Activated naive CD8-positive, alpha-beta T cell treated with anti-CD3 and anti-CD28 coated beads for 36 hours (primary cell): ENCODE data around the gene PRR16. TPM values are rescaled to one million over a fixed set of nuclear protein-coding genes. Genes with fewer than 3 reads are reported as not detected.
"Not testable (repeated sequence)": the region's sequence is repeated elsewhere in the genome, so short reads cannot be mapped to it uniquely, and the experiment has no call there.

Source experiments
- DNase-seq: peaks from one replicate; pipeline ENCODE4 v3.0.0; 2021
- H3K27ac Mint-ChIP-seq: one replicate; pipeline ENCODE4 v1.8.0; 2022; ENCODE audit warnings: mild to moderate bottlenecking, moderate library complexity, mixed read lengths
- H3K27me3 Mint-ChIP-seq: one replicate; pipeline ENCODE4 v1.8.0; 2022; ENCODE audit warnings: mild to moderate bottlenecking, mixed read lengths
- H3K36me3 Mint-ChIP-seq: one replicate; pipeline ENCODE4 v1.8.0; 2021; ENCODE audit warnings: mild to moderate bottlenecking, mixed read lengths
- H3K4me1 Mint-ChIP-seq: one replicate; pipeline ENCODE4 v1.8.0; 2021; ENCODE audit warnings: mixed read lengths
- H3K4me3 Mint-ChIP-seq: one replicate; pipeline ENCODE4 v1.8.0; 2022; ENCODE audit warnings: mild to moderate bottlenecking, moderate library complexity, mixed read lengths
- H3K9me3 Mint-ChIP-seq: one replicate; pipeline ENCODE4 v1.8.0; 2022; ENCODE audit warnings: mixed read lengths
- total RNA-seq, 2 experiments: library from RNA; stranded (reverse); gene quantifications; one replicate each; pipeline ENCODE4 v1.2.3, GENCODE V29; 2021

PRR16 gene
- total RNA-seq, 2 experiments from 2014 or later, result not detected

- no peaks in the 10 kb centered on the region for H3K27me3 Mint-ChIP-seq
- no peak overlapping the region for H3K27ac Mint-ChIP-seq
- H3K36me3 Mint-ChIP-seq, result no peaks in the 10 kb centered on the region
- no peak overlapping the region for H3K4me3 Mint-ChIP-seq
- no peaks in the 10 kb centered on the region for H3K9me3 Mint-ChIP-seq
- no peaks in the 10 kb centered on the region for H3K4me1 Mint-ChIP-seq
- DNase-seq, result no peak
These were observed 213.4 kb downstream of the PRR16 start for GRCh38 chr5:120677481-120677880.

DNA sequence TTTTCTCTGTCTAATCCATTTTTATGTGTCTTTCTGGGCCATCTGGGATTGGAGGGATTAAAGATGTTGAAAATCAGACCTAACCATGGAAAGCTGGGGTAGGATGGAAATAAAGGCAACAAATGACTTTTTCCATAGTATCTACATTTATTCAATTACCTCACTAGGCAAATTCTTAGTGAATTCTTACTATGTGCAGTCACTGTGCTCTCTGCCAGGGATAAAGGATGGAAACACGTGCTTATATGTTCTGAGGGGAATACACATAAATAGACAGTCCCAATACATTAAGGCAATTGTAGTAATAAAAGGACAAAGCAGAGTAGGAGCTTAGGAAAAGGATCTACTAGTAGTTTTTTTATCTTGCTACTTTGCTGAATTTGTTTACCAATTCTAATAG lies 214.2 kb downstream of the PRR16 start:
- Mint-ChIP-seq H3K27me3 (no peaks in the 10 kb centered on the region), H3K9me3 (no peaks in the 10 kb centered on the region), H3K4me1 (no peaks in the 10 kb centered on the region), H3K4me3 (no peak overlapping the region), H3K27ac (no peak overlapping the region), H3K36me3 (no peaks in the 10 kb centered on the region)
- no peak for DNase-seq

DNA sequence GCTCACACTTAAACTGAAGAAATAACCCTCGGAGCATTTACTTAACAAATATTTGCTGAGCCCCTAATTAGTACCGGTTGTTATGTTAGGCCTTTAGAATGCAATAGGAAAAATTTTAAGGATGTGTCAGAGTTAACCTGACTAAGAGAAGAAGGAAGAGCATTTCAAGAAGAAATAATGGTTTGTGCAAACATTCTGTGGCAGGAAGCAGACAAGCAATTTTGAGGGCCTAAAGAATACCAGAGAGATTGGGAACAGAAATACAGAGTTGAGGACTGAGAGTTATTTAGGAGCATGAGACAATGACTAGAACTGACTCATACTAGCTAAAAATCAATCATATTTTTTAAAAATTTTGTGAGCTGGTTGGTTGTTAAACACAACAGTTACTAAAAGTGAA lies 218.8 kb downstream of the PRR16 start:
- Mint-ChIP-seq H3K36me3 (no peaks in the 10 kb centered on the region), H3K9me3 (no peaks in the 10 kb centered on the region), H3K27ac (no peak overlapping the region), H3K4me1 (no peaks in the 10 kb centered on the region), H3K4me3 (no peak overlapping the region), H3K27me3 (no peaks in the 10 kb centered on the region)
- no peak for DNase-seq

GRCh38 chr5:120683580-120683979 lies 219.5 kb downstream of the PRR16 start:
- H3K27ac Mint-ChIP-seq, result no peak overlapping the region
- no peaks in the 10 kb centered on the region for H3K4me1 Mint-ChIP-seq
- no peak overlapping the region for H3K4me3 Mint-ChIP-seq
- no peak for DNase-seq
- H3K27me3 Mint-ChIP-seq, result no peaks in the 10 kb centered on the region
- no peaks in the 10 kb centered on the region for H3K36me3 Mint-ChIP-seq
- H3K9me3 Mint-ChIP-seq, result peaks cover 1% of the 10 kb centered on the region

GRCh38 chr5:120684213-120684612 lies 220.1 kb downstream of the PRR16 start:
- H3K4me1 Mint-ChIP-seq, result no peaks in the 10 kb centered on the region
- DNase-seq, result no peak
- H3K9me3 Mint-ChIP-seq, result peaks cover 1% of the 10 kb centered on the region
- no peak overlapping the region for H3K4me3 Mint-ChIP-seq
- no peak overlapping the region for H3K27ac Mint-ChIP-seq
- H3K27me3 Mint-ChIP-seq, result no peaks in the 10 kb centered on the region
- H3K36me3 Mint-ChIP-seq, result no peaks in the 10 kb centered on the region

- Mint-ChIP-seq H3K36me3 (no peaks in the 10 kb centered on the region), H3K4me1 (no peaks in the 10 kb centered on the region), H3K27ac (no peak overlapping the region), H3K4me3 (no peak overlapping the region), H3K27me3 (no peaks in the 10 kb centered on the region), H3K9me3 (peaks cover 1% of the 10 kb centered on the region)
- no peak for DNase-seq
These were observed 220.8 kb downstream of the PRR16 start for GRCh38 chr5:120684749-120685415.

GRCh38 chr5:120690621-120691407 lies 226.7 kb downstream of the PRR16 start:
- H3K4me1 Mint-ChIP-seq, result no peaks in the 10 kb centered on the region

GRCh38 chr5:120692325-120692724 lies 228.2 kb downstream of the PRR16 start:
- Mint-ChIP-seq H3K27me3 (no peaks in the 10 kb centered on the region), H3K9me3 (peaks cover 1% of the 10 kb centered on the region), H3K27ac (no peak overlapping the region), H3K4me3 (no peak overlapping the region), H3K4me1 (no peaks in the 10 kb centered on the region), H3K36me3 (no peaks in the 10 kb centered on the region)
- DNase-seq, result no peak

More at GRCh38 chr5:120690621-120691407, 226.7 kb downstream of the PRR16 start:
- Mint-ChIP-seq H3K36me3 (no peaks in the 10 kb centered on the region), H3K27me3 (no peaks in the 10 kb centered on the region), H3K27ac (no peak overlapping the region), H3K9me3 (peaks cover 1% of the 10 kb centered on the region), H3K4me3 (no peak overlapping the region)
- no peak for DNase-seq

DNA sequence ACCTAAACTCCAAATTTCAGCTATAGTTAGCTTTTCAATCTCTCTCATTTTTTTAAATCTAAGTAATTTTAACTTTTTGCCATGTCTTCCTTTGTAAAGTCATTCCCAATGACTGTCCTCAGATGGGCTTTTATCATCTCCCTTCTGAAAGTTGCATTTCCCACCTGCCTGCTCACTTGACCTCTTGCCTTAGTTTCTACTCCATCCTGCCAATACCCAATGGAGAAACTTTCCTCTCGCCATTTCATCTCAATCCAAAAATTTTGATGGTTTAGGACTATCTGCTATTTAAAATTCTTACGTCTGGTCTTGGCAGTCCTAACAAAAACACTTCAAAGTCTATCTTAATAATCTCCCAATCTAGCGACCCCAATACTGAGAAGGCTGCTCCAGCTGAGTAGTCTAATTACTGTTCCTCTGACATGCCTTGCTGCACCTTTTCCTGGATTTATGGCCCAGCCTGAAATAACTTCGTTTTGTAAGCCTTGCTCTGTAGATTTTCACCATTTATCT lies 231.3 kb downstream of the PRR16 start:
- no peak overlapping the region for H3K27ac Mint-ChIP-seq
- no peak for DNase-seq
- peaks cover 2% of the 10 kb centered on the region for H3K9me3 Mint-ChIP-seq
- no peaks in the 10 kb centered on the region for H3K4me1 Mint-ChIP-seq
- H3K27me3 Mint-ChIP-seq, result peaks cover 3% of the 10 kb centered on the region
- H3K4me3 Mint-ChIP-seq, result no peak overlapping the region
- no peaks in the 10 kb centered on the region for H3K36me3 Mint-ChIP-seq

GRCh38 chr5:120697147-120697546 lies 233.0 kb downstream of the PRR16 start:
- Mint-ChIP-seq H3K9me3 (peaks cover 5% of the 10 kb centered on the region), H3K4me3 (no peak overlapping the region), H3K27me3 (peaks cover 13% of the 10 kb centered on the region), H3K36me3 (no peaks in the 10 kb centered on the region), H3K4me1 (no peaks in the 10 kb centered on the region), H3K27ac (no peak overlapping the region)
- no peak for DNase-seq

GRCh38 chr5:120697670-120698327 lies 233.7 kb downstream of the PRR16 start:
- not testable (repeated sequence) for H3K4me1 Mint-ChIP-seq, DNase-seq, H3K9me3 Mint-ChIP-seq, H3K36me3 Mint-ChIP-seq, H3K27ac Mint-ChIP-seq, H3K4me3 Mint-ChIP-seq
- peaks cover 19% of the 10 kb centered on the region for H3K27me3 Mint-ChIP-seq

- H3K27me3 Mint-ChIP-seq, result peaks cover 20% of the 10 kb centered on the region
- H3K9me3 Mint-ChIP-seq, H3K36me3 Mint-ChIP-seq, H3K4me1 Mint-ChIP-seq, H3K27ac Mint-ChIP-seq, DNase-seq, H3K4me3 Mint-ChIP-seq: not testable (repeated sequence)
These were observed 236.6 kb downstream of the PRR16 start for GRCh38 chr5:120700653-120701052.

DNA sequence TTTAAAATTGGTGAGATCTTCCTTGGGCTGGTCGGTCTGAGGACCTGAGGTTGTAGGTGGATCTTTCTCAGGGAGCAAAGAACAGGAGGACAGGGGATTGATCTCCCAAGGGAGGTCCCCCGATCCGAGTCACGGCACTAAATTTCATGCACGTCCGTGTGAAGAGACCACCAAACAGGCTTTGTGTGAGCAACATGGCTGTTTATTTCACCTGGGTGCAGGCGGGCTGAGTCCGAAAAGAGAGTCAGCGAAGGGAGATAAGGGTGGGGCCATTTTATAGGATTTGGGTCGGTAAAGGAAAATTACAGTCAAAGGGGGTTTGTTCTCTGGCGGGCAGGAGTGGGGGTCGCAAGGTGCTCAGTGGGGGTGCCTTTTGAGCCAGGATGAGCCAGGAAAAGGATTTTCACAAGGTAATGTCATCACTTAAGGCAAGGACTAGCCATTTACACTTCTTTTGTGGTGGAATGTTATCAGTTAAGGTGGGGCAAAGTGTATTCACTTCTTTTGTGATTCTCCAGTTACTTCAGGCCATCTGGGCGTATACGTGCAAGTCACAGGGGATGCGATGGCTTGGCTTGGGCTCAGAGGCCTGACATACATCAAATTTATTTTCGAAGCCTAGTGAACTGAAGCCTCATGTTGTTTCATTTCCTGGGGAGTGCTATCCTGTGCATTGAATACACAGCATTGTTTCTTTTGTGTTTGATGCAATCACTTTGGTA lies 238.9 kb downstream of the PRR16 start:
- not testable (repeated sequence) for H3K4me3 Mint-ChIP-seq, H3K36me3 Mint-ChIP-seq, H3K27ac Mint-ChIP-seq, H3K4me1 Mint-ChIP-seq, DNase-seq, H3K9me3 Mint-ChIP-seq
- H3K27me3 Mint-ChIP-seq, result peaks cover 20% of the 10 kb centered on the region

- no peaks in the 10 kb centered on the region for H3K4me1 Mint-ChIP-seq
- no peak for DNase-seq
- peaks cover 20% of the 10 kb centered on the region for H3K27me3 Mint-ChIP-seq
These were observed 240.0 kb downstream of the PRR16 start for GRCh38 chr5:120703918-120704587.

More at GRCh38 chr5:120703918-120704587, 240.0 kb downstream of the PRR16 start:
- Mint-ChIP-seq H3K4me3 (no peak overlapping the region), H3K9me3 (peaks cover 6% of the 10 kb centered on the region), H3K36me3 (no peaks in the 10 kb centered on the region), H3K27ac (no peak overlapping the region)
